Activated B cell treated with CpG ODN at 0.5 μM for 24 hours (primary cell): ENCODE data around the gene PHLPP1. TPM values are rescaled to one million over a fixed set of nuclear protein-coding genes. Genes with fewer than 3 reads are reported as not detected.
"Not testable (repeated sequence)": the region's sequence is repeated elsewhere in the genome, so short reads cannot be mapped to it uniquely, and the experiment has no call there.

ENCODE experiments used
- ATAC-seq: fragments of 200-7000 bp; cut with Tn5 transposase; one replicate; pipeline ENCODE4 v1.10.0; 2021; ENCODE audit warnings: low read depth, mild to moderate bottlenecking, moderate library complexity
- CTCF ChIA-PET: fragments of 350-600 bp; sonication (Branson Sonifier 250); formaldehyde crosslinking; loops from one replicate; lab custom pipeline; 2021; ENCODE audit warnings: antibody characterized with exemption; lab: Charles Lee
- POLR2A ChIA-PET: fragments of 350-600 bp; sonication (Branson Sonifier 250); formaldehyde crosslinking; loops from one replicate; lab custom pipeline; 2021; ENCODE audit warnings: antibody characterized with exemption; lab: Charles Lee
- DNase-seq: peaks from one replicate; pipeline ENCODE4 v3.0.0; 2022
- H3K27ac Mint-ChIP-seq: one replicate; pipeline ENCODE4 v1.8.0; 2020; ENCODE audit warnings: mixed read lengths
- H3K27me3 Mint-ChIP-seq: one replicate; pipeline ENCODE4 v1.8.0; 2021; ENCODE audit warnings: mixed read lengths
- H3K36me3 Mint-ChIP-seq: one replicate; pipeline ENCODE4 v1.8.0; 2021; ENCODE audit warnings: low read depth, mixed read lengths
- H3K4me1 Mint-ChIP-seq: one replicate; pipeline ENCODE4 v1.8.0; 2021; ENCODE audit warnings: mixed read lengths
- H3K4me3 Mint-ChIP-seq: one replicate; pipeline ENCODE4 v1.8.0; 2020; ENCODE audit warnings: mild to moderate bottlenecking, mixed read lengths
- H3K9me3 Mint-ChIP-seq: one replicate; pipeline ENCODE4 v1.8.0; 2020; ENCODE audit warnings: mixed read lengths
- CTCF ChIP-seq: fragments of 200-600 bp; IDR thresholded peaks from one replicate; pipeline ENCODE4 v1.8.0; 2022; ENCODE audit warnings: antibody characterized with exemption, mild to moderate bottlenecking
- intact Hi-C: fragments of 100-400 bp; cut with micrococcal nuclease; formaldehyde crosslinking; loops from one replicate; pipeline ENCODE4 v1.15.1; 2024
- total RNA-seq: library from RNA; stranded (reverse); gene quantifications from 2 replicates; pipeline ENCODE4 v1.2.3, GENCODE V29; 2022

PHLPP1 gene
- total RNA-seq, 1 donor from 2014 or later, result 16.1 TPM

- ATAC-seq (no peak), DNase-seq (no peak)
- Mint-ChIP-seq H3K27me3 (no peaks in the 10 kb centered on the region), H3K36me3 (no peaks in the 10 kb centered on the region), H3K4me1 (peaks cover 2% of the 10 kb centered on the region), H3K4me3 (no peak overlapping the region), H3K9me3 (no peaks in the 10 kb centered on the region), H3K27ac (no peak overlapping the region)
- ChIA-PET CTCF (no interaction called here), POLR2A (interaction anchor here (0.6 kb wide), 1 partner anchor 10 kb away, joined by 3 read pairs; no protein-coding TSS in a partner anchor)
- intact Hi-C loops, result no loop called here
- no peak for TF ChIP-seq CTCF
Observed at GRCh38 chr18:62807396-62807795, 92.1 kb downstream of the PHLPP1 start.

- ATAC-seq (no peak), DNase-seq (no peak)
- Mint-ChIP-seq H3K4me3 (no peak overlapping the region), H3K36me3 (no peaks in the 10 kb centered on the region), H3K4me1 (peaks cover 3% of the 10 kb centered on the region), H3K9me3 (no peaks in the 10 kb centered on the region), H3K27ac (no peak overlapping the region), H3K27me3 (no peaks in the 10 kb centered on the region)
- ChIA-PET CTCF (no interaction called here), POLR2A (no interaction called here)
- intact Hi-C loops, result no loop called here
- TF ChIP-seq CTCF, result no peak
Observed at GRCh38 chr18:62808123-62808522, 92.8 kb downstream of the PHLPP1 start.

- H3K27ac Mint-ChIP-seq, H3K36me3 Mint-ChIP-seq, CTCF ChIA-PET, H3K27me3 Mint-ChIP-seq, H3K9me3 Mint-ChIP-seq, POLR2A ChIA-PET, ATAC-seq, H3K4me3 Mint-ChIP-seq, H3K4me1 Mint-ChIP-seq, DNase-seq, intact Hi-C loops: not testable (repeated sequence)
Observed at GRCh38 chr18:62809445-62809844, 94.1 kb downstream of the PHLPP1 start.

- ChIA-PET CTCF (no interaction called here), POLR2A (no interaction called here)
- no peaks in the 10 kb centered on the region for H3K27me3 Mint-ChIP-seq
- ATAC-seq, result no peak
- no peaks in the 10 kb centered on the region for H3K36me3 Mint-ChIP-seq
- H3K9me3 Mint-ChIP-seq, result no peaks in the 10 kb centered on the region
- no peak for DNase-seq
- H3K27ac Mint-ChIP-seq, result no peak overlapping the region
- peaks cover 12% of the 10 kb centered on the region for H3K4me1 Mint-ChIP-seq
- H3K4me3 Mint-ChIP-seq, result no peak overlapping the region
- intact Hi-C loops, result no loop called here
- no peak for TF ChIP-seq CTCF
Observed at GRCh38 chr18:62809900-62810299, 94.6 kb downstream of the PHLPP1 start.

- ChIA-PET CTCF (no interaction called here), POLR2A (no interaction called here)
- Mint-ChIP-seq H3K27ac (no peak overlapping the region), H3K27me3 (no peaks in the 10 kb centered on the region), H3K36me3 (no peaks in the 10 kb centered on the region), H3K4me1 (peaks cover 17% of the 10 kb centered on the region), H3K9me3 (no peaks in the 10 kb centered on the region), H3K4me3 (no peak overlapping the region)
- ATAC-seq (no peak), DNase-seq (no peak)
- intact Hi-C loops, result no loop called here
- no peak for TF ChIP-seq CTCF
Observed at GRCh38 chr18:62810682-62811081, 95.3 kb downstream of the PHLPP1 start.

DNA sequence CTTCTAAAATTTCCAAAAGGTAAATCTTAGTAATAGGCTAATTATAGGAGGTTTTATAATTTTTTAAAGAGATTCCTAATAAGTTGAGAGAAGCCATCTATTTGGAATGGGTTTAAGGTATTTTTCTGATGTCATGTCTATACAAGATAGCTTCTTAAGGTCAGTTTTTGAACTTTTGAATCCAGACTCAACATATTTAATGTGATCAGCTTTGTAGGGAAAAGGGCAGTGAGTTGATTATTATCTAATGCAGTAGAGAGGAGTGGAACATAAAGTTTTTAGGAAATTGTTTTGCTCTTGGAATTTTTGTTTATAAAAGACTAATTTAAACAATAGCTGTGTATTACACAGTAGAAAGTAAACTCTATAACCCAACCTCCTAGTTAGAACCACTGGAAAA lies 96.3 kb downstream of the PHLPP1 start:
- Mint-ChIP-seq H3K9me3 (no peaks in the 10 kb centered on the region), H3K4me3 (no peak overlapping the region), H3K4me1 (peaks cover 17% of the 10 kb centered on the region), H3K36me3 (no peaks in the 10 kb centered on the region), H3K27me3 (no peaks in the 10 kb centered on the region), H3K27ac (no peak overlapping the region)
- CTCF ChIA-PET, result no interaction called here
- intact Hi-C loops, result no loop called here
- POLR2A ChIA-PET, result interaction anchor here (0.6 kb wide), 1 partner anchor 147 kb away, joined by 3 read pairs; no protein-coding TSS in a partner anchor
- DNase-seq (no peak), ATAC-seq (no peak)
- TF ChIP-seq CTCF, result no peak
